Measurements from ENCODE around the gene DTD2. TPM values are rescaled to one million over a fixed set of nuclear protein-coding genes. Genes with fewer than 3 reads are reported as not detected.

The DTD2 gene
- total RNA-seq, 1 experiment from 2014 or later = 16.7 TPM

- CTCF ChIA-PET = no interaction called here
Observed at GRCh38 chr14:31440280-31440679, 17.0 kb downstream of the DTD2 start.

GRCh38 chr14:31439561-31439960 lies 17.7 kb downstream of the DTD2 start:
- ATAC-seq (no peak), DNase-seq (ENCODE audit: low spot score) (no peak)
- Mint-ChIP-seq H3K9me3 (peaks cover 24% of the 10 kb centered on the region), H3K27me3 (ENCODE audit: low read depth) (no peaks in the 10 kb centered on the region), H3K36me3 (peaks cover 27% of the 10 kb centered on the region), H3K4me1 (no peaks in the 10 kb centered on the region), H3K27ac (no peak overlapping the region), H3K4me3 (no peak overlapping the region)
- ChIA-PET CTCF (no interaction called here), POLR2A (no interaction called here)
- TF ChIP-seq ZNF416 (CRISPR knock-in tag; IDR thresholded peaks at IDR 0.05) = no peak
- no peak for TF ChIP-seq ZNF138 (CRISPR knock-in tag; conservative IDR thresholded peaks at IDR 0.05)
- no peak for TF ChIP-seq ERG (CRISPR knock-in tag; IDR thresholded peaks at IDR 0.05)
- TF ChIP-seq ATF2 (CRISPR knock-in tag; IDR thresholded peaks at IDR 0.05; ENCODE audit: borderline replicate concordance, low read depth) = no peak
- TF ChIP-seq, protein P1, sequence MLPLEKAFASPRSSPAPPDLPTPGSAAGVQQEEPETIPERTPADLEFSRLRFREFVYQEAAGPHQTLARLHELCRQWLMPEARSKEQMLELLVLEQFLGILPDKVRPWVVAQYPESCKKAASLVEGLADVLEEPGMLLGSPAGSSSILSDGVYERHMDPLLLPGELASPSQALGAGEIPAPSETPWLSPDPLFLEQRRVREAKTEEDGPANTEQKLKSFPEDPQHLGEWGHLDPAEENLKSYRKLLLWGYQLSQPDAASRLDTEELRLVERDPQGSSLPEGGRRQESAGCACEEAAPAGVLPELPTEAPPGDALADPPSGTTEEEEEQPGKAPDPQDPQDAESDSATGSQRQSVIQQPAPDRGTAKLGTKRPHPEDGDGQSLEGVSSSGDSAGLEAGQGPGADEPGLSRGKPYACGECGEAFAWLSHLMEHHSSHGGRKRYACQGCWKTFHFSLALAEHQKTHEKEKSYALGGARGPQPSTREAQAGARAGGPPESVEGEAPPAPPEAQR (CRISPR knock-in tag; IDR thresholded peaks at IDR 0.05) = no peak
- TF ChIP-seq CBFB (CRISPR knock-in tag; IDR thresholded peaks at IDR 0.05; ENCODE audit: low read depth) = no peak
- TF ChIP-seq TCF7 (CRISPR knock-in tag; IDR thresholded peaks at IDR 0.05; ENCODE audit: low read depth) = no peak

More at GRCh38 chr14:31440280-31440679, 17.0 kb downstream of the DTD2 start:
- Mint-ChIP-seq H3K27ac (no peak overlapping the region), H3K4me1 (no peaks in the 10 kb centered on the region), H3K9me3 (peaks cover 24% of the 10 kb centered on the region), H3K36me3 (peaks cover 27% of the 10 kb centered on the region), H3K27me3 (ENCODE audit: low read depth) (no peaks in the 10 kb centered on the region), H3K4me3 (no peak overlapping the region)
- TF ChIP-seq NFATC4 (CRISPR knock-in tag; IDR thresholded peaks at IDR 0.05) (no peak), ZNF416 (CRISPR knock-in tag; IDR thresholded peaks at IDR 0.05) (no peak), ATF3 (CRISPR knock-in tag; conservative IDR thresholded peaks at IDR 0.05) (no peak), CBFB (CRISPR knock-in tag; IDR thresholded peaks at IDR 0.05; ENCODE audit: low read depth) (no peak), USF2 (CRISPR knock-in tag; IDR thresholded peaks at IDR 0.05) (no peak), USF1 (CRISPR knock-in tag; IDR thresholded peaks at IDR 0.05) (no peak), ZNF532 (CRISPR knock-in tag; IDR thresholded peaks at IDR 0.05; ENCODE audit: borderline replicate concordance) (no peak)
- TF ChIP-seq, protein P2, sequence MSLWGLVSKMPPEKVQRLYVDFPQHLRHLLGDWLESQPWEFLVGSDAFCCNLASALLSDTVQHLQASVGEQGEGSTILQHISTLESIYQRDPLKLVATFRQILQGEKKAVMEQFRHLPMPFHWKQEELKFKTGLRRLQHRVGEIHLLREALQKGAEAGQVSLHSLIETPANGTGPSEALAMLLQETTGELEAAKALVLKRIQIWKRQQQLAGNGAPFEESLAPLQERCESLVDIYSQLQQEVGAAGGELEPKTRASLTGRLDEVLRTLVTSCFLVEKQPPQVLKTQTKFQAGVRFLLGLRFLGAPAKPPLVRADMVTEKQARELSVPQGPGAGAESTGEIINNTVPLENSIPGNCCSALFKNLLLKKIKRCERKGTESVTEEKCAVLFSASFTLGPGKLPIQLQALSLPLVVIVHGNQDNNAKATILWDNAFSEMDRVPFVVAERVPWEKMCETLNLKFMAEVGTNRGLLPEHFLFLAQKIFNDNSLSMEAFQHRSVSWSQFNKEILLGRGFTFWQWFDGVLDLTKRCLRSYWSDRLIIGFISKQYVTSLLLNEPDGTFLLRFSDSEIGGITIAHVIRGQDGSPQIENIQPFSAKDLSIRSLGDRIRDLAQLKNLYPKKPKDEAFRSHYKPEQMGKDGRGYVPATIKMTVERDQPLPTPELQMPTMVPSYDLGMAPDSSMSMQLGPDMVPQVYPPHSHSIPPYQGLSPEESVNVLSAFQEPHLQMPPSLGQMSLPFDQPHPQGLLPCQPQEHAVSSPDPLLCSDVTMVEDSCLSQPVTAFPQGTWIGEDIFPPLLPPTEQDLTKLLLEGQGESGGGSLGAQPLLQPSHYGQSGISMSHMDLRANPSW (CRISPR knock-in tag; conservative IDR thresholded peaks at IDR 0.05; ENCODE audit: low read depth) = no peak
- DNase-seq (ENCODE audit: low spot score) (no peak), ATAC-seq (no peak)
- POLR2A ChIA-PET = no interaction called here
